H9 (cell line): ENCODE data around the gene DCDC1. TPM values are rescaled to one million over a fixed set of nuclear protein-coding genes. Genes with fewer than 3 reads are reported as not detected.
"Not testable (repeated sequence)": the region's sequence is repeated elsewhere in the genome, so short reads cannot be mapped to it uniquely, and the experiment has no call there.

ENCODE experiments used
- DNase-seq: peaks from one replicate; pipeline ENCODE4 v3.0.0-alpha.2; 2017
- H2AFZ ChIP-seq: one replicate; pipeline ENCODE4 v1.6.1; 2013; ENCODE audit warnings: mild to moderate bottlenecking, low read length, control low read depth, moderate library complexity
- H2AK5ac ChIP-seq: 2 replicates; pipeline ENCODE4 v1.6.1; 2013; ENCODE audit warnings: low read length, control low read depth, mixed read lengths; ENCODE audit not compliant: insufficient read length
- H2BK120ac ChIP-seq: one replicate; pipeline ENCODE4 v1.6.1; 2013; ENCODE audit warnings: low read depth, mild to moderate bottlenecking, low read length, control low read depth, inconsistent platforms; ENCODE audit not compliant: poor library complexity, severe bottlenecking
- H2BK12ac ChIP-seq: 2 replicates; pipeline ENCODE4 v1.6.1; 2013; ENCODE audit warnings: low read length, control low read depth, mixed read lengths, low read depth; ENCODE audit not compliant: insufficient read length
- H2BK15ac ChIP-seq: 2 replicates; pipeline ENCODE4 v1.6.1; 2013; ENCODE audit warnings: low read depth, low read length, control low read depth
- H2BK20ac ChIP-seq: one replicate; pipeline ENCODE4 v1.6.1; 2013; ENCODE audit warnings: low read depth, mild to moderate bottlenecking, low read length, control low read depth, inconsistent platforms; ENCODE audit not compliant: poor library complexity, severe bottlenecking
- H2BK5ac ChIP-seq: 2 replicates; pipeline ENCODE4 v1.6.1; 2013; ENCODE audit warnings: low read length, control low read depth, mixed read lengths; ENCODE audit not compliant: insufficient read length
- H3K14ac ChIP-seq: 2 replicates; pipeline ENCODE4 v1.6.1; 2013; ENCODE audit warnings: low read length, control low read depth; ENCODE audit not compliant: insufficient read depth
- H3K18ac ChIP-seq: 2 replicates; pipeline ENCODE4 v1.6.1; 2013; ENCODE audit warnings: low read depth, mild to moderate bottlenecking, mixed read lengths, low read length, control low read depth; ENCODE audit not compliant: insufficient read length
- H3K23ac ChIP-seq: 2 replicates; pipeline ENCODE4 v1.6.1; 2013; ENCODE audit warnings: low read length, control low read depth, mixed read lengths, low read depth; ENCODE audit not compliant: insufficient read length
- H3K23me2 ChIP-seq: 2 replicates; pipeline ENCODE4 v1.6.1; 2013; ENCODE audit warnings: low read depth, mild to moderate bottlenecking, mixed read lengths, low read length, control low read depth; ENCODE audit not compliant: insufficient read length, poor library complexity, severe bottlenecking
- H3K27ac ChIP-seq: 2 replicates; pipeline ENCODE4 v1.5.1; 2013; ENCODE audit warnings: low read length, control low read depth, mixed read lengths, low read depth; ENCODE audit not compliant: insufficient read length
- H3K27me3 ChIP-seq: 2 replicates; pipeline ENCODE4 v1.6.1; 2013; ENCODE audit warnings: low read length, control low read depth, inconsistent platforms; ENCODE audit not compliant: insufficient read depth
- H3K4ac ChIP-seq: 2 replicates; pipeline ENCODE4 v1.6.1; 2013; ENCODE audit warnings: low read depth, mild to moderate bottlenecking, control low read depth, inconsistent platforms, low read length, moderate library complexity
- H3K4me1 ChIP-seq: 2 replicates; pipeline ENCODE4 v1.6.1; 2013; ENCODE audit warnings: low read length, control low read depth, inconsistent platforms; ENCODE audit not compliant: insufficient read depth
- H3K4me2 ChIP-seq: 2 replicates; pipeline ENCODE4 v1.6.1; 2013; ENCODE audit warnings: low read length, control low read depth, mixed read lengths; ENCODE audit not compliant: insufficient read length, insufficient read depth
- H3K56ac ChIP-seq: 2 replicates; pipeline ENCODE4 v1.6.1; 2013; ENCODE audit warnings: low read depth, mild to moderate bottlenecking, mixed read lengths, low read length, control low read depth; ENCODE audit not compliant: insufficient read length
- H3K79me1 ChIP-seq: 2 replicates; pipeline ENCODE4 v1.6.1; 2013; ENCODE audit warnings: low read depth, mild to moderate bottlenecking, moderate library complexity, low read length, control low read depth, inconsistent platforms; ENCODE audit not compliant: insufficient read depth, poor library complexity, severe bottlenecking
- H3K79me2 ChIP-seq: 2 replicates; pipeline ENCODE4 v1.6.1; 2013; ENCODE audit warnings: low read length, control low read depth, inconsistent platforms; ENCODE audit not compliant: insufficient read depth
- H3K9ac ChIP-seq: 2 replicates; pipeline ENCODE4 v1.6.1; 2013; ENCODE audit warnings: low read length, control low read depth, mixed read lengths; ENCODE audit not compliant: insufficient read length; ENCODE audit errors: extremely low read depth
- H3K9me3 ChIP-seq: one replicate; pipeline ENCODE4 v1.6.1; 2013; ENCODE audit warnings: low read depth, low read length, inconsistent platforms; ENCODE audit not compliant: control insufficient read depth
- H3T11ph ChIP-seq: one replicate; pipeline ENCODE4 v1.6.1; 2013; ENCODE audit warnings: mild to moderate bottlenecking, low read length, control low read depth, inconsistent platforms
- H4K20me1 ChIP-seq: one replicate; pipeline ENCODE4 v1.6.1; 2013; ENCODE audit not compliant: control insufficient read depth, insufficient read length, insufficient read depth
- H4K5ac ChIP-seq: 2 replicates; pipeline ENCODE4 v1.6.1; 2013; ENCODE audit warnings: low read depth, mild to moderate bottlenecking, mixed read lengths, low read length, control low read depth; ENCODE audit not compliant: insufficient read length
- H4K8ac ChIP-seq: replicated peaks from 2 replicates; pipeline ENCODE4 v1.6.1; 2013; ENCODE audit warnings: low read length, control low read depth, mixed read lengths, low read depth; ENCODE audit not compliant: insufficient read length
- H4K91ac ChIP-seq: 2 replicates; pipeline ENCODE4 v1.6.1; 2013; ENCODE audit warnings: low read depth, mild to moderate bottlenecking, moderate library complexity, mixed read lengths, low read length, control low read depth; ENCODE audit not compliant: insufficient read length
- H3K27ac Mint-ChIP-seq, 3 experiments: 2 replicates in 2 of 3; 3 replicates in 1 of 3; pipeline ENCODE4 v1.8.0; 2020 to 2021; ENCODE audit warnings: mixed read lengths in 3 of 3, mild to moderate bottlenecking in 1 of 3, moderate library complexity in 1 of 3
- H3K27me3 Mint-ChIP-seq: 2 replicates; pipeline ENCODE4 v1.8.0; 2021; ENCODE audit warnings: low read depth, mild to moderate bottlenecking, moderate library complexity, mixed read lengths
- H3K36me3 Mint-ChIP-seq, 3 experiments: 2 replicates in 2 of 3; 3 replicates in 1 of 3; pipeline ENCODE4 v1.8.0; 2020 to 2021; ENCODE audit warnings: low read depth in 3 of 3, mixed read lengths in 3 of 3; ENCODE audit not compliant: insufficient read depth in 1 of 3
- H3K4me1 Mint-ChIP-seq, 2 experiments: 2 replicates each; pipeline ENCODE4 v1.8.0; 2020; ENCODE audit warnings: mixed read lengths in 2 of 2
- H3K4me3 Mint-ChIP-seq, 2 experiments: 2 replicates in 1 of 2; 3 replicates in 1 of 2; pipeline ENCODE4 v1.8.0; 2020 to 2021; ENCODE audit warnings: mild to moderate bottlenecking in 2 of 2, mixed read lengths in 2 of 2, moderate library complexity in 1 of 2
- H3K9me3 Mint-ChIP-seq, 2 experiments: 2 replicates in 1 of 2; 3 replicates in 1 of 2; pipeline ENCODE4 v1.8.0; 2020; ENCODE audit warnings: mild to moderate bottlenecking in 2 of 2, mixed read lengths in 2 of 2, moderate library complexity in 1 of 2
- WGBS: extraction: QIAGEN DNeasy Blood & Tissue Kit; methylation state at CpG from one replicate; pipeline ENCODE4 v1.1.7; 2013; ENCODE audit warnings: missing lambda C conversion rate, low lambda C conversion rate, mixed read lengths; ENCODE audit not compliant: insufficient read length; ENCODE audit errors: extremely low coverage; 5-methylcytosine and 5-hydroxymethylcytosine counted together
- total RNA-seq: library from RNA; stranded (reverse); gene quantifications from 2 replicates; pipeline ENCODE4 v1.2.1, GENCODE V29; 2021
- TF ChIP-seq, protein P1 (sequence below): fragments of 200-600 bp; sonication (generic); conservative IDR thresholded peaks from 3 replicates; pipeline ENCODE4 v1.8.0; 2021; ENCODE audit warnings: antibody characterized with exemption, mild to moderate bottlenecking

DCDC1 gene
- total RNA-seq, 1 experiment from 2014 or later = 0.09 TPM

DNA sequence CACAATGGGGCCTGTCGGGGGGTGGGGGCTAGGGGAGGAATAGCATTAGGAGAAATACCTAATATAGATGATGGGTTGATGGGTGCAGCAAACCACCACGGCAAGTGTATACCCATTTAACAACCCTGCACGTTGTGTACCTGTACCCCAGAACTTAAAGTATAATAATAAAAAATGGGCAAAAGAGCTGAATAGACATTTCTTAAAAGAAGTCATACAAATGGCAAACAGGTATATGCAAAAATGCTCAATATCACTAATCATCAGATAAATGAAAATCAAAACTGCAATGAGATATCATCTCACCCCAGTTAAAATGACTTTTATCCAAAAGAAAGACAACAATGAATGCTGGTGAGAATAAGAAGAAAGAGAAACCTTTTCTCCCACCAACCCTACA, 419.7 kb downstream of the DCDC1 start:
- H3K4me2 ChIP-seq = no peak overlapping the region
- no peak overlapping the region for H2BK120ac ChIP-seq
- Mint-ChIP-seq H3K4me1 (no peaks in the 10 kb centered on the region), H3K36me3 (no peaks in the 10 kb centered on the region; a peak in 1 of 7 replicates), H3K27me3 (peaks cover 1% of the 10 kb centered on the region; the same call in 1 of the 2 replicates), H3K4me3 (no peak overlapping the region), H3K27ac (no peak overlapping the region), H3K9me3 (peaks cover 13 to 18% of the 10 kb centered on the region in 2 experiments; a peak in 4 of 5 replicates)
- TF ChIP-seq, protein P1, sequence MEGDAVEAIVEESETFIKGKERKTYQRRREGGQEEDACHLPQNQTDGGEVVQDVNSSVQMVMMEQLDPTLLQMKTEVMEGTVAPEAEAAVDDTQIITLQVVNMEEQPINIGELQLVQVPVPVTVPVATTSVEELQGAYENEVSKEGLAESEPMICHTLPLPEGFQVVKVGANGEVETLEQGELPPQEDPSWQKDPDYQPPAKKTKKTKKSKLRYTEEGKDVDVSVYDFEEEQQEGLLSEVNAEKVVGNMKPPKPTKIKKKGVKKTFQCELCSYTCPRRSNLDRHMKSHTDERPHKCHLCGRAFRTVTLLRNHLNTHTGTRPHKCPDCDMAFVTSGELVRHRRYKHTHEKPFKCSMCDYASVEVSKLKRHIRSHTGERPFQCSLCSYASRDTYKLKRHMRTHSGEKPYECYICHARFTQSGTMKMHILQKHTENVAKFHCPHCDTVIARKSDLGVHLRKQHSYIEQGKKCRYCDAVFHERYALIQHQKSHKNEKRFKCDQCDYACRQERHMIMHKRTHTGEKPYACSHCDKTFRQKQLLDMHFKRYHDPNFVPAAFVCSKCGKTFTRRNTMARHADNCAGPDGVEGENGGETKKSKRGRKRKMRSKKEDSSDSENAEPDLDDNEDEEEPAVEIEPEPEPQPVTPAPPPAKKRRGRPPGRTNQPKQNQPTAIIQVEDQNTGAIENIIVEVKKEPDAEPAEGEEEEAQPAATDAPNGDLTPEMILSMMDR = no peak
- no peak overlapping the region for H2BK12ac ChIP-seq
- H3T11ph ChIP-seq = no peak overlapping the region
- no peak overlapping the region for H4K8ac ChIP-seq
- no peaks in the 10 kb centered on the region for H3K4me1 ChIP-seq
- H3K23me2 ChIP-seq = no peaks in the 10 kb centered on the region
- H2BK5ac ChIP-seq = no peak overlapping the region
- H2BK15ac ChIP-seq = no peak overlapping the region
- H4K20me1 ChIP-seq = no peaks in the 10 kb centered on the region
- no peak overlapping the region for H2AK5ac ChIP-seq
- H4K5ac ChIP-seq = no peak overlapping the region
- H3K79me2 ChIP-seq = no peaks in the 10 kb centered on the region
- no peak overlapping the region for H2AFZ ChIP-seq
- no peak overlapping the region for H3K14ac ChIP-seq
- H3K18ac ChIP-seq = no peak overlapping the region
- H3K9me3 ChIP-seq = no peaks in the 10 kb centered on the region
- H3K9ac ChIP-seq = no peak overlapping the region
- no peaks in the 10 kb centered on the region for H3K79me1 ChIP-seq
- no peak overlapping the region for H3K4ac ChIP-seq
- H3K23ac ChIP-seq = no peak overlapping the region
- H4K91ac ChIP-seq = no peak overlapping the region
- no peak overlapping the region for H3K27ac ChIP-seq
- H2BK20ac ChIP-seq = no peak overlapping the region
- H3K56ac ChIP-seq = no peak overlapping the region
- DNase-seq = no peak
- no peaks in the 10 kb centered on the region for H3K27me3 ChIP-seq
- no CpG with 5 or more reads among the region's 3 CpGs for WGBS

DNA sequence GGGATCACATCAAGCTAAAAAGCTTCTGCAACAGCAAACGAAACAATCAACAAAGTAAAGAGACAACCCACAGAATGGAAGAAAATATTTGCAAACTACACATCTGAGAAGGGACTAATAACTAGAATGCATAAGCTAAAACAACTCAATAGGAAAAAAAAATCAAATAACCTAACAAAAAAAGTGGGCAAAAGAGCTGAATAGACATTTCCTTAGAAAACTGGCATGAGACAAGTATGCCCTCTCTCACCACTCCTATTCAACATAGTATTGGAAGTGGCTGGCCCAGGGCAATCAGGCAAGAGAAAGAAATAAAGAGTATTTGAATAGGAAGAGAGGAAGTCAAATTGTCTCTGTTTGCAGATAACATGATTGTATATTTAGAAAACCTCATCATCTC, 421.8 kb downstream of the DCDC1 start:
- not testable (repeated sequence) for H2BK12ac ChIP-seq, H3K4me1 ChIP-seq, H3K4ac ChIP-seq, H3K79me2 ChIP-seq, H3K9ac ChIP-seq, H2AK5ac ChIP-seq, H3K4me2 ChIP-seq, H3T11ph ChIP-seq, H3K18ac ChIP-seq, H2BK120ac ChIP-seq, DNase-seq, H3K27me3 ChIP-seq, H3K4me3 Mint-ChIP-seq, H2BK20ac ChIP-seq, H3K27me3 Mint-ChIP-seq, H3K4me1 Mint-ChIP-seq, H3K23me2 ChIP-seq, H2AFZ ChIP-seq, H4K20me1 ChIP-seq, H2BK5ac ChIP-seq, H4K5ac ChIP-seq, H4K8ac ChIP-seq, H3K27ac Mint-ChIP-seq, H3K9me3 ChIP-seq, H3K14ac ChIP-seq, H3K36me3 Mint-ChIP-seq, H3K79me1 ChIP-seq, H3K27ac ChIP-seq, H2BK15ac ChIP-seq, H3K56ac ChIP-seq, H3K23ac ChIP-seq, H4K91ac ChIP-seq
- H3K9me3 Mint-ChIP-seq = peaks cover 13 to 18% of the 10 kb centered on the region in 2 experiments; a peak in 4 of 5 replicates
- WGBS = no CpG with 5 or more reads among the region's 1 CpG
